HCT116 (cell line): ENCODE results near the gene GNLY. TPM values are rescaled to one million over a fixed set of nuclear protein-coding genes. Genes with fewer than 3 reads are reported as not detected.

ENCODE experiments used
- ATAC-seq: fragments of 200-7000 bp; cut with Tn5 transposase; 2 replicates; pipeline ENCODE4 v1.9.1; 2020; ENCODE audit warnings: mild to moderate bottlenecking, moderate library complexity
- BruUV-seq: library from RNA; stranded (reverse); fragments of 400-500 nt; replicated peaks from 2 replicates; lab custom pipeline; 2021; lab: Mats Ljungman, UMichigan
- CTCF ChIA-PET: fragments of 300-600 bp; sonication (Branson Sonifier 250); formaldehyde crosslinking; loops from one replicate; lab custom pipeline; 2021; ENCODE audit warnings: antibody characterized with exemption; lab: Charles Lee
- POLR2A ChIA-PET: fragments of 300-600, 350-600 bp; sonication (Branson Sonifier 250); formaldehyde crosslinking; loops from one replicate; lab custom pipeline; 2021; ENCODE audit warnings: antibody characterized with exemption; lab: Charles Lee
- RAD21 ChIA-PET, 2 experiments: fragments of 300-600 bp; sonication (Branson Sonifier 250); formaldehyde crosslinking; loops; one replicate each; lab custom pipeline; 2023; ENCODE audit warnings: low total read pairs in 2 of 2; ENCODE audit not compliant: uncharacterized antibody in 2 of 2, unreplicated experiment in 2 of 2, low non-redundant PET in 1 of 2; lab: Charles Lee
- DNase-seq: peaks from one replicate; pipeline ENCODE4 v3.0.0-alpha.2; 2010; ENCODE audit warnings: low read depth, low spot score
- H2AFZ ChIP-seq: fragments of 200-600 bp; shearing (Covaris generic), sonication (generic); 2 replicates; pipeline ENCODE4 v1.6.1; 2017; ENCODE audit warnings: low read depth, mixed run types, mixed read lengths, antibody characterized with exemption, low read length; ENCODE audit not compliant: poor library complexity, severe bottlenecking
- H3K27ac ChIP-seq: 2 replicates; pipeline ENCODE4 v1.5.1; 2012; ENCODE audit warnings: low read depth, low read length
- H3K27me3 ChIP-seq: fragments of 200-600 bp; sonication (generic); 2 replicates; pipeline ENCODE4 v1.6.1; 2016; ENCODE audit warnings: mixed run types, low read length, mixed read lengths; ENCODE audit not compliant: insufficient read depth
- H3K36me3 ChIP-seq, 2 experiments: fragments of 200-500 bp in 1 of 2; fragments of 200-600 bp in 1 of 2; sonication (Bioruptor generic) in 1 of 2; sonication (generic) in 1 of 2; 2 replicates each; pipeline versions ENCODE4 v1.5.1 to v1.6.1; 2014 to 2016; ENCODE audit warnings: low read length in 2 of 2, inconsistent platforms in 1 of 2, mixed read lengths in 1 of 2, mixed run types in 1 of 2; ENCODE audit not compliant: insufficient read depth in 2 of 2, control insufficient read depth in 1 of 2
- H3K4me1 ChIP-seq, 2 experiments: fragments of 200-600 bp in 1 of 2; sonication (generic) in 1 of 2; 2 replicates each; pipeline versions ENCODE4 v1.5.1 to v1.6.1; 2012 to 2017; ENCODE audit warnings: low read length in 2 of 2, inconsistent platforms in 1 of 2, mild to moderate bottlenecking in 1 of 2, mixed read lengths in 1 of 2, mixed run types in 1 of 2, moderate library complexity in 1 of 2; ENCODE audit not compliant: insufficient read depth in 2 of 2, control insufficient read depth in 1 of 2
- H3K4me2 ChIP-seq: fragments of 200-600 bp; sonication (generic); 2 replicates; pipeline ENCODE4 v1.6.1; 2017; ENCODE audit warnings: mixed run types, low read length, mixed read lengths
- H3K4me3 ChIP-seq, 2 experiments: fragments of 200-600 bp in 1 of 2; sonication (generic) in 1 of 2; replicated peaks in 1 of 2; 2 replicates each; pipeline ENCODE4 v1.5.1; 2011 to 2016; ENCODE audit warnings: low read length in 2 of 2, control low read depth in 1 of 2, low read depth in 1 of 2, mild to moderate bottlenecking in 1 of 2, mixed read lengths in 1 of 2, mixed run types in 1 of 2
- H3K79me2 ChIP-seq: fragments of 200-600 bp; sonication (generic); 2 replicates; pipeline ENCODE4 v1.6.1; 2017; ENCODE audit warnings: mild to moderate bottlenecking, mixed run types, low read length, moderate library complexity, mixed read lengths; ENCODE audit not compliant: insufficient read depth
- H3K9ac ChIP-seq: fragments of 200-600 bp; sonication (generic); 2 replicates; pipeline ENCODE4 v1.6.1; 2016; ENCODE audit warnings: low read length, mixed read lengths
- H3K9me2 ChIP-seq: fragments of 200-600 bp; sonication (generic), shearing (Covaris generic); 2 replicates; pipeline ENCODE4 v1.6.1; 2017; ENCODE audit warnings: mixed run types, mild to moderate bottlenecking, moderate library complexity; ENCODE audit not compliant: insufficient read depth
- H3K9me3 ChIP-seq, 2 experiments: fragments of 200-500 bp in 1 of 2; fragments of 200-600 bp in 1 of 2; sonication (Bioruptor generic) in 1 of 2; sonication (generic) in 1 of 2; 2 replicates each; pipeline ENCODE4 v1.6.1; 2014 to 2017; ENCODE audit warnings: low read length in 2 of 2, mixed read lengths in 2 of 2, inconsistent platforms in 1 of 2, low read depth in 1 of 2, mild to moderate bottlenecking in 1 of 2, mixed run types in 1 of 2, moderate library complexity in 1 of 2; ENCODE audit not compliant: control insufficient read depth in 1 of 2, insufficient read depth in 1 of 2
- H4K20me1 ChIP-seq: fragments of 200-600 bp; sonication (generic), shearing (Covaris generic); 2 replicates; pipeline ENCODE4 v1.6.1; 2017; ENCODE audit warnings: mixed run types, mild to moderate bottlenecking, moderate library complexity; ENCODE audit not compliant: insufficient read depth
- EZH2phosphoT487 ChIP-seq: fragments of 200-600 bp; IDR thresholded peaks from 2 replicates; pipeline ENCODE4 v1.6.1; 2018; ENCODE audit warnings: antibody characterized with exemption, borderline replicate concordance
- JUND ChIP-seq: IDR thresholded peaks from 2 replicates; pipeline ENCODE4 v1.6.1; 2012
- ZBTB33 ChIP-seq: IDR thresholded peaks from 2 replicates; pipeline ENCODE4 v1.6.1; 2011; ENCODE audit warnings: mild to moderate bottlenecking, low read length, moderate library complexity; ENCODE audit not compliant: insufficient replicate concordance; ENCODE audit errors: extremely low read depth
- intact Hi-C: fragments of 100-400 bp; cut with micrococcal nuclease; formaldehyde crosslinking; loops from 2 replicates; pipeline ENCODE4 v1.10.0; 2022
- total RNA-seq: library from RNA; stranded (reverse); gene quantifications from one replicate; pipeline ENCODE4 v1.2.1, GENCODE V29; 2021; ENCODE audit not compliant: unreplicated experiment
- TF ChIP-seq, protein P1 (sequence below): IDR thresholded peaks from 2 replicates; pipeline ENCODE4 v1.6.1; 2012

Gene GNLY
- total RNA-seq, 1 experiment from 2014 or later: 0.74 TPM

GRCh38 chr2:85748039-85748734 is 54.0 kb downstream of the GNLY start:
- H3K4me1 ChIP-seq: peaks cover 16 to 24% of the 10 kb centered on the region in 2 experiments
- H3K9me2 ChIP-seq: no peaks in the 10 kb centered on the region
- H3K9me3 ChIP-seq: no peaks in the 10 kb centered on the region
- ATAC-seq (no peak), DNase-seq (no peak)
- no peak overlapping the region for H2AFZ ChIP-seq
- no TSS peak for BruUV-seq
- no peaks in the 10 kb centered on the region for H3K79me2 ChIP-seq
- H3K36me3 ChIP-seq: no peaks in the 10 kb centered on the region
- H3K27ac ChIP-seq: no peak overlapping the region
- ChIA-PET RAD21 (no interaction called here), CTCF (interaction anchor here (1.1 to 1.2 kb wide), 3 partner anchors 19 to 66 kb away, joined by 4 to 7 read pairs (median 4); no protein-coding TSS in a partner anchor), POLR2A (no interaction called here)
- TF ChIP-seq EZH2phosphoT487 (no peak), ZBTB33 (no peak), JUND (no peak)
- TF ChIP-seq, protein P1, sequence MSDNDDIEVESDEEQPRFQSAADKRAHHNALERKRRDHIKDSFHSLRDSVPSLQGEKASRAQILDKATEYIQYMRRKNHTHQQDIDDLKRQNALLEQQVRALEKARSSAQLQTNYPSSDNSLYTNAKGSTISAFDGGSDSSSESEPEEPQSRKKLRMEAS: no peak
- intact Hi-C loops: no loop called here
- no peaks in the 10 kb centered on the region for H4K20me1 ChIP-seq
- H3K9ac ChIP-seq: no peak overlapping the region
- H3K27me3 ChIP-seq: peaks cover 32% of the 10 kb centered on the region; the same call in 1 of the 2 replicates
- H3K4me2 ChIP-seq: no peak overlapping the region
- H3K4me3 ChIP-seq: no peak overlapping the region

Other genes starting within 250 kb of the GNLY start
- gene MAT2A, start 155.2 kb upstream of the GNLY start, total RNA-seq: 444 TPM
- 43.5 TPM for gene GGCX, start 132.9 kb upstream of the GNLY start, total RNA-seq
- gene VAMP8, start 116.8 kb upstream of the GNLY start, total RNA-seq: 52.6 TPM
- 1.9 TPM for gene VAMP5, start 109.9 kb upstream of the GNLY start, total RNA-seq
- gene RNF181, start 98.6 kb upstream of the GNLY start, total RNA-seq: 77.5 TPM
- 9.9 TPM for gene TMEM150A, start 91.7 kb upstream of the GNLY start, total RNA-seq
- gene C2orf68, start 82.3 kb upstream of the GNLY start, total RNA-seq: 21.8 TPM
- gene USP39, start 78.2 kb upstream of the GNLY start, total RNA-seq: 92.1 TPM
- gene SFTPB, start 26.2 kb upstream of the GNLY start, total RNA-seq: 13.3 TPM
- 0.74 TPM for gene ATOH8, start 59.6 kb downstream of the GNLY start, total RNA-seq
- gene ST3GAL5, start 194.6 kb downstream of the GNLY start, total RNA-seq: 14.8 TPM